Activated naive CD4-positive, alpha-beta T cell treated with Interleukin-2 at 50 U/mL for 16 hours (primary cell): ENCODE results near the gene ERLIN1.

ENCODE experiments used
- DNase-seq: peaks from one replicate; pipeline ENCODE4 v3.0.0-alpha.2; 2020

The ERLIN1 gene

GRCh38 chr10:100168313-100168643 is 17.6 kb downstream of the ERLIN1 start:
- no peak for DNase-seq

- DNase-seq, result no peak
These were observed 18.1 kb downstream of the ERLIN1 start for GRCh38 chr10:100167553-100168312.

- no peak for DNase-seq
These were observed 21.9 kb downstream of the ERLIN1 start for GRCh38 chr10:100163704-100164621.

- no peak for DNase-seq
These were observed 23.1 kb downstream of the ERLIN1 start for GRCh38 chr10:100162696-100163095.

GRCh38 chr10:100158044-100158805 is 27.6 kb downstream of the ERLIN1 start:
- DNase-seq, result no peak

- DNase-seq, result no peak
These were observed 28.7 kb downstream of the ERLIN1 start for GRCh38 chr10:100157156-100157555.

- no peak for DNase-seq
These were observed 29.9 kb downstream of the ERLIN1 start for GRCh38 chr10:100155936-100156335.

- no peak for DNase-seq
These were observed 31.2 kb downstream of the ERLIN1 start for GRCh38 chr10:100154666-100155065.

GRCh38 chr10:100153239-100153825 is 32.5 kb downstream of the ERLIN1 start:
- DNase-seq, result no peak

- no peak for DNase-seq
These were observed 34.0 kb downstream of the ERLIN1 start for GRCh38 chr10:100151723-100152300.

- DNase-seq, result peak; percentile 52
These were observed 37.2 kb downstream of the ERLIN1 start for GRCh38 chr10:100148353-100149211.

GRCh38 chr10:100146875-100147650 is 38.8 kb downstream of the ERLIN1 start:
- no peak for DNase-seq

GRCh38 chr10:100146398-100146797 is 39.4 kb downstream of the ERLIN1 start:
- no peak for DNase-seq

- DNase-seq, result no peak
These were observed 42.1 kb downstream of the ERLIN1 start for GRCh38 chr10:100143756-100144155.

- DNase-seq, result no peak
These were observed 44.3 kb downstream of the ERLIN1 start for GRCh38 chr10:100141446-100142087.

GRCh38 chr10:100140070-100140469 is 45.8 kb downstream of the ERLIN1 start:
- no peak for DNase-seq

GRCh38 chr10:100138921-100139496 is 46.8 kb downstream of the ERLIN1 start:
- DNase-seq, result no peak

GRCh38 chr10:100135486-100135885 is 50.3 kb downstream of the ERLIN1 start:
- DNase-seq, result no peak

- no peak for DNase-seq
These were observed 52.0 kb downstream of the ERLIN1 start for GRCh38 chr10:100133801-100134200.

GRCh38 chr10:100132427-100132826 is 53.4 kb downstream of the ERLIN1 start:
- DNase-seq, result no peak
